GM18861 (cell line): ENCODE results near the gene HDAC10.

Experiments used
- ATAC-seq: cut with Tn5 transposase; IDR thresholded peaks from one replicate; pipeline ENCODE4 v1.9.1; 2021; ENCODE audit not compliant: unreplicated experiment

The HDAC10 gene

GRCh38 chr22:50250555-50251476 lies at the start of gene HDAC10:
Gene HDAC10 (minus strand): TSS chr22:50251265. CDS start chr22:50251032, 233 bp downstream.
- peak; percentile 41 for ATAC-seq

GRCh38 chr22:50300620-50301257 lies 49.7 kb upstream of the HDAC10 start:
- no peak for ATAC-seq

GRCh38 chr22:50299785-50300619 lies 48.9 kb upstream of the HDAC10 start:
- ATAC-seq = no peak

- ATAC-seq = no peak
These were observed 48.1 kb upstream of the HDAC10 start for GRCh38 chr22:50298937-50299784.

- ATAC-seq = no peak
These were observed 47.2 kb upstream of the HDAC10 start for GRCh38 chr22:50298266-50298637.

- no peak for ATAC-seq
These were observed 46.6 kb upstream of the HDAC10 start for GRCh38 chr22:50297510-50298265.

GRCh38 chr22:50296658-50297490 lies 45.8 kb upstream of the HDAC10 start:
- ATAC-seq = no peak

GRCh38 chr22:50294319-50294656 lies 43.2 kb upstream of the HDAC10 start:
- ATAC-seq = no peak

GRCh38 chr22:50293441-50294318 lies 42.6 kb upstream of the HDAC10 start:
- no peak for ATAC-seq

- no peak for ATAC-seq
These were observed 41.8 kb upstream of the HDAC10 start for GRCh38 chr22:50292643-50293440.

GRCh38 chr22:50289942-50290630 lies 39.0 kb upstream of the HDAC10 start:
- ATAC-seq = no peak

- ATAC-seq = no peak
These were observed 38.3 kb upstream of the HDAC10 start for GRCh38 chr22:50289151-50289941.

- no peak for ATAC-seq
These were observed 36.7 kb upstream of the HDAC10 start for GRCh38 chr22:50287731-50288130.

- no peak for ATAC-seq
These were observed 35.7 kb upstream of the HDAC10 start for GRCh38 chr22:50286701-50287318.

GRCh38 chr22:50286275-50286674 lies 35.2 kb upstream of the HDAC10 start:
- ATAC-seq = no peak
